ENCODE measurements around the gene GABBR2. TPM values are rescaled to one million over a fixed set of nuclear protein-coding genes. Genes with fewer than 3 reads are reported as not detected.

The GABBR2 gene
- total RNA-seq, 1 experiment from 2014 or later = not detected

DNA sequence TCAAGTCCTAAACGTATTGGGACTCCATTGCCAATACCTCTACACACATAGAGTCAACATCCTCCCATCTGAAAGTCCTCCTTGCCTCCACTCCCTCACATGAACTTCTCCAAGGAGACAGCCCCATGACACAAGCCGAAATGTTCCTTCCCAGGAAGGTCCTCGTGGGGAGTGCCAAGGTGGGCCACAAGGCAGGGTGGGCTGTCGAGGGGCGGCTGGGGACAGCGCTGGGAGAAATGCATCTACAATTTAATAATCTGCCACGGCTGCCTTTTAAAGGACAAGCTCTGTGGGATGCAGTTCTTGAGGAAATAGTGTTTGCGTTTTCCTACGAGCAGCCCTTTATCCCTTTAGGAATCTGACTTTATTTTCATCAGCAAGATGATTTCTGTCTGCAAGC is 138.7 kb downstream of the GABBR2 start:
- no peaks in the 10 kb centered on the region for H3K4me1 ChIP-seq (ENCODE audit: insufficient read depth, low read length, poor library complexity, severe bottlenecking)
- ChIA-PET POLR2A (ENCODE audit: low non-redundant PET) (no interaction called here), CTCF (no interaction called here)
- H3K27me3 ChIP-seq (replicated peaks; ENCODE audit: insufficient read depth, low read depth, low read length, poor library complexity) = peaks cover 4% of the 10 kb centered on the region
- H3K36me3 ChIP-seq (ENCODE audit: insufficient read depth, low read length, poor library complexity, severe bottlenecking) = no peaks in the 10 kb centered on the region
- no TSS peak for BruUV-seq (replicated peaks)
- no peak overlapping the region for H3K4me3 ChIP-seq (ENCODE audit: low read depth, low read length, poor library complexity, severe bottlenecking)
- intact Hi-C loops (cut with micrococcal nuclease; ENCODE audit: unreplicated experiment) = no loop called here
- no peak for DNase-seq (ENCODE audit: low spot score)
- no peaks in the 10 kb centered on the region for H3K9me3 ChIP-seq (ENCODE audit: low read depth, low read length, poor library complexity, severe bottlenecking)
- no peak overlapping the region for H3K27ac ChIP-seq (ENCODE audit: low read depth, low read length, poor library complexity, severe bottlenecking)
- TF ChIP-seq, protein P1, sequence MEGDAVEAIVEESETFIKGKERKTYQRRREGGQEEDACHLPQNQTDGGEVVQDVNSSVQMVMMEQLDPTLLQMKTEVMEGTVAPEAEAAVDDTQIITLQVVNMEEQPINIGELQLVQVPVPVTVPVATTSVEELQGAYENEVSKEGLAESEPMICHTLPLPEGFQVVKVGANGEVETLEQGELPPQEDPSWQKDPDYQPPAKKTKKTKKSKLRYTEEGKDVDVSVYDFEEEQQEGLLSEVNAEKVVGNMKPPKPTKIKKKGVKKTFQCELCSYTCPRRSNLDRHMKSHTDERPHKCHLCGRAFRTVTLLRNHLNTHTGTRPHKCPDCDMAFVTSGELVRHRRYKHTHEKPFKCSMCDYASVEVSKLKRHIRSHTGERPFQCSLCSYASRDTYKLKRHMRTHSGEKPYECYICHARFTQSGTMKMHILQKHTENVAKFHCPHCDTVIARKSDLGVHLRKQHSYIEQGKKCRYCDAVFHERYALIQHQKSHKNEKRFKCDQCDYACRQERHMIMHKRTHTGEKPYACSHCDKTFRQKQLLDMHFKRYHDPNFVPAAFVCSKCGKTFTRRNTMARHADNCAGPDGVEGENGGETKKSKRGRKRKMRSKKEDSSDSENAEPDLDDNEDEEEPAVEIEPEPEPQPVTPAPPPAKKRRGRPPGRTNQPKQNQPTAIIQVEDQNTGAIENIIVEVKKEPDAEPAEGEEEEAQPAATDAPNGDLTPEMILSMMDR (conservative IDR thresholded peaks at IDR 0.05; ENCODE audit: low read depth, low read length) = no peak
- TF ChIP-seq EZH2 (IDR thresholded peaks at IDR 0.05; ENCODE audit: borderline replicate concordance, low read depth, low read length, poor library complexity, severe bottlenecking) = no peak

DNA sequence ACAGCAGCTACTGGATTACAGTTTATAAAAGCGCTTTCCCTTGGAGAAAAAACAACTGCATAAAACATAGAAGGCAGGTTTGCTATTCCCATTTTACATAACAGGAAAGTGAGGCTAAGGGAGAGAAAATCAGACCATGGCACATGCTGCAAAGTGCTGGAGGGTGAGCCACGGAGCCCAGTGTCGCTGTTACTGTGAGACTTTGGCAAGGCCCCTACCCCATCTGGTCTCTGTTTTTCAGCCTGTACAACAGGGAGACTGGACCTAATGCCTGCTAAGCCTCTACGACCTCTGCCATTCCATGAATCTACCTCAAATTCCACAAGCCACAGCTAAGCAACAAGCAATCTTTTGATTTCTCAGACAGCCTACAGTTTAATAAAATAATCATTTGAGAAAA is 139.2 kb downstream of the GABBR2 start:
- no TSS peak for BruUV-seq (replicated peaks)
- intact Hi-C loops (cut with micrococcal nuclease; ENCODE audit: unreplicated experiment) = no loop called here
- DNase-seq (ENCODE audit: low spot score) = no peak
- Histone ChIP-seq H3K36me3 (ENCODE audit: insufficient read depth, low read length, poor library complexity, severe bottlenecking) (no peaks in the 10 kb centered on the region), H3K9me3 (ENCODE audit: low read depth, low read length, poor library complexity, severe bottlenecking) (no peaks in the 10 kb centered on the region), H3K27me3 (replicated peaks; ENCODE audit: insufficient read depth, low read depth, low read length, poor library complexity) (peaks cover 4% of the 10 kb centered on the region), H3K27ac (ENCODE audit: low read depth, low read length, poor library complexity, severe bottlenecking) (no peak overlapping the region), H3K4me3 (ENCODE audit: low read depth, low read length, poor library complexity, severe bottlenecking) (no peak overlapping the region), H3K4me1 (ENCODE audit: insufficient read depth, low read length, poor library complexity, severe bottlenecking) (no peaks in the 10 kb centered on the region)
- POLR2A ChIA-PET (ENCODE audit: low non-redundant PET) = no interaction called here
- CTCF ChIA-PET = no interaction called here
- TF ChIP-seq, protein P1 (conservative IDR thresholded peaks at IDR 0.05; ENCODE audit: low read depth, low read length) = no peak
- no peak for TF ChIP-seq EZH2 (IDR thresholded peaks at IDR 0.05; ENCODE audit: borderline replicate concordance, low read depth, low read length, poor library complexity, severe bottlenecking)

DNA sequence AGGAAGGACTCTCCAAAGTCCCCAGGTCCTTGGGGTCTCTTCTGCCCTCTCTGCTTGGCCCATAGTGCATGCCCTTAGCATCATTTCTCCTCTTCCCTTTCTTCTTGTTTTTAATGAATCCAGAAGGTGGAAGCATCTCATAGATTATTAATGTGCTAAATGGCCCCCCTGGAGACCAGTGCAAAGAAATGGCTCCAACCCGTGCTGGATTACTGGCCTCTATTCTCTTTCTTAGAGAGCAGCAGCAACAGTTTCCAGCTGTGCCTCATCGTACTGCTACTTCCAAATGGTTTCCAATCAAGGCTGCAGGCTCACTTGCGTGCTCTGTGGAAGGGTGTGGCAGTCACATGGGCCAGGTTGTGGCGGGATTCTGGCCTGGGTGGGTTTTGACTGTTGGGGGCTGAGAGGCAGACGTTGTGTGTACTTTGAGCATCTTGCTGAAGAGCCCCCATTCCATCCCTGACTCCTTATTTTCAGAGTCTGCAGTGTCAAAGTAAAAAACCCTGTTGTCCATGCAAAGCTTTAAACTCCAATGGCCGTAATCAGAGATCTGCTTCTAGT is 139.7 kb downstream of the GABBR2 start:
- POLR2A ChIA-PET (ENCODE audit: low non-redundant PET) = no interaction called here
- no peak for TF ChIP-seq EZH2 (IDR thresholded peaks at IDR 0.05; ENCODE audit: borderline replicate concordance, low read depth, low read length, poor library complexity, severe bottlenecking)
- TF ChIP-seq, protein P1 (conservative IDR thresholded peaks at IDR 0.05; ENCODE audit: low read depth, low read length) = no peak
- Histone ChIP-seq H3K27me3 (replicated peaks; ENCODE audit: insufficient read depth, low read depth, low read length, poor library complexity) (peaks cover 4% of the 10 kb centered on the region), H3K4me3 (ENCODE audit: low read depth, low read length, poor library complexity, severe bottlenecking) (no peak overlapping the region), H3K9me3 (ENCODE audit: low read depth, low read length, poor library complexity, severe bottlenecking) (no peaks in the 10 kb centered on the region), H3K36me3 (ENCODE audit: insufficient read depth, low read length, poor library complexity, severe bottlenecking) (no peaks in the 10 kb centered on the region), H3K4me1 (ENCODE audit: insufficient read depth, low read length, poor library complexity, severe bottlenecking) (no peaks in the 10 kb centered on the region), H3K27ac (ENCODE audit: low read depth, low read length, poor library complexity, severe bottlenecking) (no peak overlapping the region)
- CTCF ChIA-PET = no interaction called here
- BruUV-seq (replicated peaks) = no TSS peak
- no peak for DNase-seq (ENCODE audit: low spot score)
- intact Hi-C loops (cut with micrococcal nuclease; ENCODE audit: unreplicated experiment) = no loop called here

Measured in A673 (cell line).